Lung (tissue), 12 donors: Measurements from ENCODE around the gene ZNF862. TPM values are rescaled to one million over a fixed set of nuclear protein-coding genes. Genes with fewer than 3 reads are reported as not detected.

Source experiments
- ATAC-seq: fragments of 200-7000 bp; cut with Tn5 transposase; one replicate; pipeline ENCODE4 v1.9.1; 2020; ENCODE audit warnings: moderate number of reproducible peaks; ENCODE audit not compliant: insufficient read depth, low FRiP score
- DNase-seq, 3 donors: peaks; one replicate each; pipeline ENCODE4 v3.0.0-alpha.2; 2013 to 2017
- H3K27ac ChIP-seq, 2 donors: one replicate each; pipeline ENCODE4 v1.5.1; 2013; ENCODE audit warnings: mild to moderate bottlenecking in 2 of 2, moderate library complexity in 2 of 2, control low read depth in 1 of 2, inconsistent platforms in 1 of 2, low read depth in 1 of 2, low read length in 1 of 2
- H3K27me3 ChIP-seq, 3 donors: one replicate each; pipeline ENCODE4 v1.5.1; 2013; ENCODE audit warnings: low read length in 2 of 3; ENCODE audit not compliant: control insufficient read depth in 3 of 3, insufficient read depth in 3 of 3
- H3K36me3 ChIP-seq, 4 donors: one replicate each; pipeline ENCODE4 v1.5.1; 2013; ENCODE audit warnings: low read length in 4 of 4, mild to moderate bottlenecking in 1 of 4, moderate library complexity in 1 of 4; ENCODE audit not compliant: control insufficient read depth in 4 of 4, insufficient read depth in 4 of 4
- H3K4me1 ChIP-seq, 5 donors: one replicate each; pipeline ENCODE4 v1.5.1; 2013; ENCODE audit warnings: low read length in 5 of 5, mild to moderate bottlenecking in 2 of 5, moderate library complexity in 1 of 5; ENCODE audit not compliant: control insufficient read depth in 5 of 5, insufficient read depth in 5 of 5
- H3K4me3 ChIP-seq: one replicate; pipeline ENCODE4 v1.5.1; 2013; ENCODE audit warnings: mild to moderate bottlenecking, control low read depth, moderate library complexity
- H3K9ac ChIP-seq, 2 donors: one replicate each; pipeline ENCODE4 v1.5.1; 2013; ENCODE audit warnings: low read length in 2 of 2, control low read depth in 1 of 2; ENCODE audit not compliant: insufficient read depth in 1 of 2
- H3K9me3 ChIP-seq, 4 donors: one replicate each; pipeline ENCODE4 v1.5.1; 2013; ENCODE audit warnings: low read length in 3 of 4, mild to moderate bottlenecking in 1 of 4, moderate library complexity in 1 of 4; ENCODE audit not compliant: control insufficient read depth in 4 of 4, insufficient read depth in 3 of 4
- CTCF ChIP-seq: IDR thresholded peaks from 2 replicates; pipeline ENCODE4 v1.5.1; 2012; ENCODE audit warnings: mild to moderate bottlenecking; ENCODE audit errors: control extremely low read depth, extremely low read depth
- WGBS, 2 donors: extraction: QIAGEN DNeasy Blood & Tissue Kit; methylation state at CpG; one replicate each; pipeline ENCODE4 v1.1.7; 2013; 5-methylcytosine and 5-hydroxymethylcytosine counted together
- polyA plus RNA-seq, 2 donors: library from polyadenylated mRNA; stranded (reverse); fragments of 200-250 nt; gene quantifications; one replicate each; pipeline ENCODE4 v1.2.1, GENCODE V29; 2013
- total RNA-seq, 2 donors: library from RNA; depleted of rRNA in 1 of 2; stranded (reverse); fragments of >200 nt in 1 of 2; gene quantifications; one replicate each; pipeline ENCODE4 v1.2.1, GENCODE V29; 2014 to 2021
- donor health status: control.
- donor health status: control.
- donor health status: Bipolar disorder and iron deficiency.
- donor health status: healthy.
- donor health status: DM: yes; HTN: yes; CAD: no.

The ZNF862 gene
- total and polyA plus RNA-seq, 4 donors, result 5.2 to 22.1 (median 10.0) TPM

- Histone ChIP-seq H3K4me3 (peak overlapping the region; percentile 64), H3K36me3 (peaks cover 0 to under 1% (median 0%) of the 10 kb centered on the region in 4 donors), H3K27me3 (no peaks in the 10 kb centered on the region), H3K9me3 (no peaks in the 10 kb centered on the region), H3K27ac (peak overlapping the region in 1 of 2 donors; percentile 2), H3K4me1 (peaks cover 0 to 16% (median 0%) of the 10 kb centered on the region in 5 donors), H3K9ac (no peak overlapping the region)
- no peak for TF ChIP-seq CTCF
- WGBS, 2 donors, result 8 to 9% methylated on average over 44 to 46 of the region's 46 CpGs
- DNase-seq (no peak), ATAC-seq (no peak)
Observed at GRCh38 chr7:149873970-149874643, 35.9 kb downstream of the ZNF862 start.

- no peak overlapping the region for H3K4me3 ChIP-seq
Observed at GRCh38 chr7:149874644-149875028, 36.5 kb downstream of the ZNF862 start.

GRCh38 chr7:149875396-149875795, 37.2 kb downstream of the ZNF862 start:
- H3K36me3 ChIP-seq, result peaks cover 0 to 7% (median 0%) of the 10 kb centered on the region in 4 donors
- no peak for TF ChIP-seq CTCF
- DNase-seq, result no peak

More at GRCh38 chr7:149874644-149875028, 36.5 kb downstream of the ZNF862 start:
- DNase-seq (no peak), ATAC-seq (no peak)
- H3K27ac ChIP-seq, result no peak overlapping the region
- H3K27me3 ChIP-seq, result no peaks in the 10 kb centered on the region
- no peak overlapping the region for H3K9ac ChIP-seq
- H3K9me3 ChIP-seq, result no peaks in the 10 kb centered on the region
- no peak for TF ChIP-seq CTCF
- peaks cover 0 to 16% (median 0%) of the 10 kb centered on the region in 5 donors for H3K4me1 ChIP-seq
- peaks cover 0 to 5% (median 0%) of the 10 kb centered on the region in 4 donors for H3K36me3 ChIP-seq
- 81 to 87% methylated on average over 8 of the region's 8 CpGs for WGBS, 2 donors

More at GRCh38 chr7:149875396-149875795, 37.2 kb downstream of the ZNF862 start:
- Histone ChIP-seq H3K9ac (no peak overlapping the region), H3K4me3 (no peak overlapping the region), H3K9me3 (no peaks in the 10 kb centered on the region), H3K27me3 (no peaks in the 10 kb centered on the region), H3K27ac (no peak overlapping the region), H3K4me1 (peaks cover 0 to 16% (median 0%) of the 10 kb centered on the region in 5 donors)
- ATAC-seq, result no peak
- WGBS, 2 donors, result 97 to 99% methylated on average over 4 of the region's 4 CpGs
